ENCODE data around the gene SLC17A5.
"Not testable (repeated sequence)": the region's sequence is repeated elsewhere in the genome, so short reads cannot be mapped to it uniquely, and the experiment has no call there.

SLC17A5 gene

DNA sequence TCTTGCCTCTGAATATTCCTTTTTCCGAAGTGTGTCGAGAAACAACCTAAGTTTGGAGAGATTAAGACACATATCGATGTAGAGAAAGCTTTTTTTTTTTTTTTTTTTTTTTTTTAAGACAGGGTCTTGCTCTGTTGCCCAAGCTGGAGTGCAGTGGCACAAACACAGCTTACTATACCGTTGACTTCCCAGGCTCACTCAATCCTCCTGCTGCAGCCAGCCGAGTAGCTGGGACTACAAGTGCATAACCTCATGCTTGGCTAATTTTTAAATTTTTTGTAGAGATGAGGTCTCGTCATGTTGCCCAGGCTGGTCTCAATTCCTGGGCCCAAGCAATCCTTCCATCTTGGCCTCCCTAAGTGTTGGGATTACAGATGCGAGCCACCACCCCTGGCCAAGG is 21.4 kb downstream of the SLC17A5 start:
- no peak for DNase-seq
- Histone ChIP-seq H3K9me3 (ENCODE audit: severe bottlenecking) (no peaks in the 10 kb centered on the region), H3K36me3 (peaks cover 11% of the 10 kb centered on the region), H3K27ac (no peak overlapping the region), H3K4me3 (ENCODE audit: low read depth, low read length) (no peak overlapping the region), H3K27me3 (ENCODE audit: insufficient read depth, low read depth, severe bottlenecking) (no peaks in the 10 kb centered on the region)
- TF ChIP-seq, protein P1, sequence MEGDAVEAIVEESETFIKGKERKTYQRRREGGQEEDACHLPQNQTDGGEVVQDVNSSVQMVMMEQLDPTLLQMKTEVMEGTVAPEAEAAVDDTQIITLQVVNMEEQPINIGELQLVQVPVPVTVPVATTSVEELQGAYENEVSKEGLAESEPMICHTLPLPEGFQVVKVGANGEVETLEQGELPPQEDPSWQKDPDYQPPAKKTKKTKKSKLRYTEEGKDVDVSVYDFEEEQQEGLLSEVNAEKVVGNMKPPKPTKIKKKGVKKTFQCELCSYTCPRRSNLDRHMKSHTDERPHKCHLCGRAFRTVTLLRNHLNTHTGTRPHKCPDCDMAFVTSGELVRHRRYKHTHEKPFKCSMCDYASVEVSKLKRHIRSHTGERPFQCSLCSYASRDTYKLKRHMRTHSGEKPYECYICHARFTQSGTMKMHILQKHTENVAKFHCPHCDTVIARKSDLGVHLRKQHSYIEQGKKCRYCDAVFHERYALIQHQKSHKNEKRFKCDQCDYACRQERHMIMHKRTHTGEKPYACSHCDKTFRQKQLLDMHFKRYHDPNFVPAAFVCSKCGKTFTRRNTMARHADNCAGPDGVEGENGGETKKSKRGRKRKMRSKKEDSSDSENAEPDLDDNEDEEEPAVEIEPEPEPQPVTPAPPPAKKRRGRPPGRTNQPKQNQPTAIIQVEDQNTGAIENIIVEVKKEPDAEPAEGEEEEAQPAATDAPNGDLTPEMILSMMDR (IDR thresholded peaks at IDR 0.05; ENCODE audit: low read depth, low read length) = no peak

DNA sequence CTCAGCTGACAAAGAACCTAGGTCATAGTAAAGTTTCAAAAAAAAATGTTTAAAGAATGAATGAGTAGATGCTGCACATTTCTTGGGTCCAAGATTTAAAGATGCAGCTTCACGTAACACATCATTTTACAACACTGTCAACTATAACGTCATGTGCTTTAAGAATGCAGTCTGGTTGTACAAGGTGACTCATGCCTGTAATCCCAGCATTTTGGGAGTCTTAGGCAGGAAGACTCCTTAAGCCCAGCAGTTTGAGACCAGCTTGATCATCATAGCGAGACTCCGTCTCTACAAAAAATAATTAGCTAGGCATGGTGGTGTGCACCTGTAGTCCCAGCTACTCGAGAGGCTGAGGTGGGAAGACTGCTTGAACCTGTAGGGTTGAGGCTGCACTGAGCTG is 21.9 kb downstream of the SLC17A5 start:
- TF ChIP-seq, protein P1 (IDR thresholded peaks at IDR 0.05; ENCODE audit: low read depth, low read length) = no peak
- Histone ChIP-seq H3K27ac (peak overlapping the region; percentile 76; the same call in 1 of the 2 replicates), H3K4me3 (ENCODE audit: low read depth, low read length) (no peak overlapping the region), H3K36me3 (peaks cover 11% of the 10 kb centered on the region), H3K9me3 (ENCODE audit: severe bottlenecking) (no peaks in the 10 kb centered on the region), H3K27me3 (ENCODE audit: insufficient read depth, low read depth, severe bottlenecking) (no peaks in the 10 kb centered on the region)
- DNase-seq = no peak

DNA sequence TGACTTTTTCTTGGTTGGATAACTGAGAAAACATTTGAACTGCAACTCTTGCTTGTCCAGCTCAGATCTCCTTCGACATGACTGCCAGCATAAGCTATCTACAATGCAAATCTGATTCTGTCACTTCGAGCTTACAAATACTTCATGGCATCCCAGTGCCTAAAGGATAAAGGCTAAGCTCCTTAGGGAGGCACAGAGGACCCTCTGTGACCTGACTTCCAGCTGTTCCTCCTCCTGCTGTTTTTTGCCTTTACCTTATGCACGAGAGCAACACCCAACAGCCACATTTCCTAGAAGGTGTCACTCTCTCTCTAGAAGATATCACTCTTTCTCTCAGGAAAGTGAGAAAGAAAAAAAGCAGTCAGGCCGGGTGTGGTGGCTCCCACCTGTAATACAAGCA is 23.4 kb downstream of the SLC17A5 start:
- Histone ChIP-seq H3K27ac (peak overlapping the region; percentile 76), H3K27me3 (ENCODE audit: insufficient read depth, low read depth, severe bottlenecking) (no peaks in the 10 kb centered on the region), H3K9me3 (ENCODE audit: severe bottlenecking) (no peaks in the 10 kb centered on the region), H3K4me3 (ENCODE audit: low read depth, low read length) (no peak overlapping the region), H3K36me3 (peaks cover 11% of the 10 kb centered on the region)
- DNase-seq = peak; percentile 72
- TF ChIP-seq, protein P1 (IDR thresholded peaks at IDR 0.05; ENCODE audit: low read depth, low read length) = no peak

DNA sequence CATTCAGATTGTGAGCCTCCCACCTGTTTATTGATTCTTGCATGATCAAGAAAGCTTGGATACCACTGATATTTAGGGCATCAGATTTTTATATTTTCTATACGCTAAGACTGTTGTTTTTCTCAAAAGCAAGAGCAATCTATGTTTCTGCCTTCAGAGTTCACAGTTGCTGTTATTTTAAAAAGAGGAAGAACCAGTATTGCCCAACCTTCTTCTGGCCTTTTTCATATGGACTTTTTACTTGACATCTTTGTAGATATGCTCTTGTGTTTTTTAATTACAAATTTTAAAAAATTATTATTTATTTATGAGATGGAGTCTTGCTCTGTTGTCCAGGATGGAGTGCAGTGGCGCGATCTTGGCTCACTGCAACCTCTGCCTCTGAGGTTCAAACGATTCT is 28.9 kb downstream of the SLC17A5 start:
- Histone ChIP-seq H3K36me3 (no peaks in the 10 kb centered on the region; the same call in none of the 2 replicates), H3K4me3 (ENCODE audit: low read depth, low read length) (no peak overlapping the region), H3K9me3 (ENCODE audit: severe bottlenecking) (no peaks in the 10 kb centered on the region), H3K27me3 (ENCODE audit: insufficient read depth, low read depth, severe bottlenecking) (no peaks in the 10 kb centered on the region), H3K27ac (no peak overlapping the region)
- no peak for DNase-seq
- TF ChIP-seq, protein P1 (IDR thresholded peaks at IDR 0.05; ENCODE audit: low read depth, low read length) = no peak

DNA sequence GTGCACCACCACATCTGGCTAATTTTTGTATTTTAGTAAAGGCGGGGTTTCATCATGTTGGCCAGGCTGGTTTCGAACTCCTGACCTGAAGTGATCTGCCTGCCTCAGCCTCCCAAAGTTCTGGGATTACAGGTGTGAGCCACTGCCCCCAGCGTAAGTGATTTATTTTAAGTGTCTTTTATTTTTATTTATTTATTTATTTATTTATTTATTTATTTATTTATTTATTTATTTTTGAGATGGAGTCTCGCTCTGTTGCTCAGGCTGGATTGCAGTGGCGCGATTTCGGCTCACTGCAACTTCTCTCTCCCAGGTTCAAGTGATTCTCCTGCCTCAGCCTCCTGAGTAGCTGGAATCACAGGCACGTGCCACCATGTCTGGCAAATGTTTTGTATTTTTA is 30.3 kb downstream of the SLC17A5 start:
- H3K9me3 ChIP-seq (ENCODE audit: severe bottlenecking); DNase-seq; H3K27me3 ChIP-seq (ENCODE audit: insufficient read depth, low read depth, severe bottlenecking); H3K36me3 ChIP-seq; H3K4me3 ChIP-seq (ENCODE audit: low read depth, low read length); H3K27ac ChIP-seq: not testable (repeated sequence)

DNA sequence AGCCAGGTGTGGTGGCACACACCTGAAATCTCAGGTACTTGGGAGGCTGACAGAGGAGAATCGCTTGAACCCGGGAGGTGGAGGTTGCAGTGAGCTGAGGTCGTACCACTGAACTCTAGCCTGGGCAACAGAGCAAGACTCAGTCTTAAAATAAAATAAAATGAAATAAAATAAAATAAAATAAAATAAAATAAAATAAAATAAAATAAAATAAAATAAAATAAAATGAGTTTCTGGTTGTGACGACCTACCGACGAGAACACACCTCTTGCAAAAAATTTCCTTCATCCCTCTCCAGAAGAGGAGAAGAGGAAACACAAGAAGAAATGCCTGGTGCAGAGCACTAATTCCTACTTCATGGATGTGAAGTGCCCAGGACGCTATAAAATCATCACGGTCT is 35.7 kb downstream of the SLC17A5 start:
- DNase-seq; H3K4me3 ChIP-seq (ENCODE audit: low read depth, low read length); H3K27ac ChIP-seq; H3K36me3 ChIP-seq; H3K9me3 ChIP-seq (ENCODE audit: severe bottlenecking); H3K27me3 ChIP-seq (ENCODE audit: insufficient read depth, low read depth, severe bottlenecking): not testable (repeated sequence)

DNA sequence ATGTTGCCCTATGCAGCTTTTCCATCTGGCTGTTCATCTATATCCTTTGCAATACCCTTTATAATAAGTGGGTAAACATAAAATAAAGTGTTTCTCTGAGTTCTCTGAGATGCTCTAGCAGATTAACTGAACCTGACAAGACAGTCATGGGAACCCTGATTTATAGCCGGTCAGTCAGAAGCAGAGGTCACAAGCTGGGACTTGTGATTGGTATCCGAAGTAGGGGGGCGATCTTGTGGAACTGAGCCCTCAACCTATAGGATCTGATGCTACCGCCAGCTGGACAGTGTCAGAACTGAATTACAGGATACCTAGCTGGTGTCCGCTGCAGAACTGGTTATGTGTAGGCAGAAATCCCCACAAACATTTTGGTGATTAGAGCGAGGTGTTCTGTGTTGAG is 39.0 kb downstream of the SLC17A5 start:
- Histone ChIP-seq H3K36me3 (no peaks in the 10 kb centered on the region; the same call in 1 of the 2 replicates), H3K4me3 (ENCODE audit: low read depth, low read length) (peak overlapping the region; percentile 14), H3K9me3 (ENCODE audit: severe bottlenecking) (no peaks in the 10 kb centered on the region), H3K27me3 (ENCODE audit: insufficient read depth, low read depth, severe bottlenecking) (no peaks in the 10 kb centered on the region), H3K27ac (peak overlapping the region; percentile 79)
- TF ChIP-seq, protein P1 (IDR thresholded peaks at IDR 0.05; ENCODE audit: low read depth, low read length) = peak; percentile 16; the same call in 1 of the 2 replicates
- DNase-seq = peak; percentile 87

Measured in WERI-Rb-1 (cell line).